ENCODE results near the gene TFPT.

Gene TFPT

GRCh38 chr19:54160182-54160811 is 44.8 kb upstream of the TFPT start:
- TF ChIP-seq EZH2phosphoT487 (IDR thresholded peaks at IDR 0.05; ENCODE audit: low read length) (no peak), EZH2 (optimal IDR thresholded peaks at IDR 0.05; ENCODE audit: low read depth, low read length) (no peak), CTCF (IDR thresholded peaks at IDR 0.05; ENCODE audit: low read length) (no peak)
- peaks cover 13% of the 10 kb centered on the region; the same call in 1 of the 2 replicates for H3K4me1 ChIP-seq (ENCODE audit: low read length)

DNA sequence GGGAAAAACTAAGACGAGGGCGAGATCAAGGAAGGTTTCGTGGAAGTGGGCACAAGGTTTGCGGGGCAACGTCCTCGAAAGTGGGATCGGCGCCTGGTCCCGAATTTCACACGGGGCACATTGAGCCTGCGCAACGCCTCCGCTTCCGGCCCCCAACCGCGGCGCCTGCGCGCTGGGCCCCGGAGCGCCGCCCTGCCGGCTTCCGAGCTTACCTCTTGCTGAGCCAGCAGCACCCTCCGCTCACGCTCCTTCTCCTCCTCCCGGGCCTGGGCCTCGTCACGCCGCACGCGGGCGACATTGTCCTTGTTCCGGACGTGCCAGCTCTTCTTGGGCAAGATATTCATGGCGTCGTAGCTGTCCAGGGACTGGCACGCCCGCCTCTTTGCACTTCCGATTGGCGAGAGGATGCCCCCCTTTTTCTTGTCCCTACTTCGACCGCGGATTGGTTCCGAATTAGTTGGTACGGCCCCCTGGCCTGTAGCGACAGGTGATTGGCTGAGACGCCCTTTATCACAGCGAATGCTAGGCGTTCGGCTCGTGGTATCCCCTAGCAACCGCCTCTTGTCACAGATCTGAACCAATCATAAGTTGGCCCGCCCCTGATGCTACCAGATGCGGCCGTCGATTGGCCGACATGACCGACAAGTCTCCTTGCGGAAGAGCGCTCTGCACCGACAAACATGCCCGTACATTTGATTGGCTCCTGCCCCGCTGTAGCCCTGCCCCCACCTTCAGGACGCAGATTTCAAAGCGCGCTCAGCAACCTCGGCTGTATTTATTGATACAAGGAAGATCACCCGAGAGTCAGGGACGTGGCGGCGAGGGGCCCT is 44.1 kb upstream of the TFPT start, which contains the start of gene LENG1:
Gene LENG1, minus strand, starts transcription at position 370 of the 830 bp plus-strand sequence. Its CDS starts 26 bp downstream, at position 344.
- Histone ChIP-seq H3K9ac (ENCODE audit: low read length) (peak within 1 kb of the TSS; percentile 81), H3K4me1 (ENCODE audit: low read length) (peaks cover 13% of the 10 kb centered on the region; the same call in 1 of the 2 replicates), H3K27me3 (replicated peaks; ENCODE audit: insufficient read depth, low read length) (0 out of 2 replicates have a peak, but pooled peaks cover 5% of the 10 kb centered on the region), H3K9me3 (replicated peaks; ENCODE audit: insufficient read depth, low read length) (no peaks in the 10 kb centered on the region), H2AFZ (ENCODE audit: low read length) (peak within 1 kb of the TSS; percentile 88), H3K79me2 (ENCODE audit: low read length) (peaks cover 30% of the 10 kb centered on the region), H4K20me1 (ENCODE audit: insufficient read depth, low read length) (no peaks in the 10 kb centered on the region), H3F3A (ENCODE audit: insufficient read depth, low read length) (peaks cover 14% of the 10 kb centered on the region), H3K4me2 (ENCODE audit: low read depth, low read length) (peak within 1 kb of the TSS; percentile 91), H3K36me3 (replicated peaks; ENCODE audit: insufficient read depth, low read length) (no peaks in the 10 kb centered on the region), H3K9me2 (replicated peaks; ENCODE audit: insufficient read depth, low read length) (no peaks in the 10 kb centered on the region), H3K27ac (ENCODE audit: low read length) (peak within 1 kb of the TSS; percentile 88), H3K4me3 (ENCODE audit: low read length) (peak within 1 kb of the TSS; percentile 82)
- TF ChIP-seq CTCF (IDR thresholded peaks at IDR 0.05; ENCODE audit: low read length) (peak; percentile 20; the same call in 1 of the 2 replicates), EZH2 (optimal IDR thresholded peaks at IDR 0.05; ENCODE audit: low read depth, low read length) (no peak)
- peak; percentile 100 for DNase-seq

More at GRCh38 chr19:54160182-54160811, 44.8 kb upstream of the TFPT start:
- Histone ChIP-seq H3K4me3 (ENCODE audit: low read length) (peak overlapping the region; percentile 82), H4K20me1 (ENCODE audit: insufficient read depth, low read length) (no peaks in the 10 kb centered on the region), H3F3A (ENCODE audit: insufficient read depth, low read length) (peaks cover 14% of the 10 kb centered on the region), H3K27me3 (replicated peaks; ENCODE audit: insufficient read depth, low read length) (peaks cover 10% of the 10 kb centered on the region; the same call in 1 of the 2 replicates), H3K27ac (ENCODE audit: low read length) (peak overlapping the region; percentile 50; the same call in 1 of the 2 replicates), H2AFZ (ENCODE audit: low read length) (peak overlapping the region; percentile 88), H3K9me2 (replicated peaks; ENCODE audit: insufficient read depth, low read length) (no peaks in the 10 kb centered on the region), H3K79me2 (ENCODE audit: low read length) (peaks cover 28% of the 10 kb centered on the region), H3K9me3 (replicated peaks; ENCODE audit: insufficient read depth, low read length) (no peaks in the 10 kb centered on the region), H3K4me2 (ENCODE audit: low read depth, low read length) (peak overlapping the region; percentile 91), H3K36me3 (replicated peaks; ENCODE audit: insufficient read depth, low read length) (no peaks in the 10 kb centered on the region), H3K9ac (ENCODE audit: low read length) (peak overlapping the region; percentile 76)
- peak; percentile 20 for DNase-seq

DNA sequence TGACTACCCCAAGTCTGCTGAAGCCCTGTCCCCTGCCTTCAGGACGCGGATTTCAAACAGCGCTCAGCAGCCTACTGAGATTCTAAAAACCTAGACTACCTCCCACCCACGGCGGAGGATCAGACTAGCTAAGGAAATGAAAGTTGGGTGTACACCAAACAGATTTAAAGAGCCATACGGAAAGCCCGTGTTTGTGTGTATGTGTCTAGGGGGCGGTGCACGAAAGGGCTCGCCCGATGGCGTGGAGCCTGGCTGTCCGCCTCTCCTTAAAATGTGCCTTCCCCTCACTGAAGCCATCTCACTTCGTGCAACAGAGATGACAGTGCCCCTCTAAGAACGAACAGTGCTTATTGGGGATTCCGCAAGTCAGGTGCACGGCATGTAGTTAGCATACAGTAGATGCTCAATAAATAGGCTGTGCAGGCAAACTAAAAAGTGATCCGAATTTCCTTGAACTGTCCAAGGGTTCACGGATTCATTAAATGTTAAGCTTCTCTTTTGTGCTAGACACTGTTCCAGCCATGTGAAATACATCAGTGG is 43.4 kb upstream of the TFPT start:
- peak overlapping the region; percentile 61 for H2AFZ ChIP-seq (ENCODE audit: low read length)
- H3K4me2 ChIP-seq (ENCODE audit: low read depth, low read length) = peak overlapping the region; percentile 85
- no peaks in the 10 kb centered on the region for H3K27me3 ChIP-seq (replicated peaks; ENCODE audit: insufficient read depth, low read length)
- no peaks in the 10 kb centered on the region for H3K9me2 ChIP-seq (replicated peaks; ENCODE audit: insufficient read depth, low read length)
- peak overlapping the region; percentile 64 for H3K4me3 ChIP-seq (ENCODE audit: low read length)
- H3K4me1 ChIP-seq (ENCODE audit: low read length) = peaks cover 13% of the 10 kb centered on the region; the same call in 1 of the 2 replicates
- H3F3A ChIP-seq (ENCODE audit: insufficient read depth, low read length) = peaks cover 19% of the 10 kb centered on the region
- peak overlapping the region; percentile 88; the same call in 1 of the 2 replicates for H3K27ac ChIP-seq (ENCODE audit: low read length)
- 0 out of 2 replicates have a peak, but pooled peaks cover 1% of the 10 kb centered on the region for H3K36me3 ChIP-seq (replicated peaks; ENCODE audit: insufficient read depth, low read length)
- no peaks in the 10 kb centered on the region for H4K20me1 ChIP-seq (ENCODE audit: insufficient read depth, low read length)
- DNase-seq = peak; percentile 61
- H3K79me2 ChIP-seq (ENCODE audit: low read length) = peaks cover 30% of the 10 kb centered on the region
- no peaks in the 10 kb centered on the region for H3K9me3 ChIP-seq (replicated peaks; ENCODE audit: insufficient read depth, low read length)
- TF ChIP-seq EZH2phosphoT487 (IDR thresholded peaks at IDR 0.05; ENCODE audit: low read length) (no peak), CTCF (IDR thresholded peaks at IDR 0.05; ENCODE audit: low read length) (no peak), EZH2 (optimal IDR thresholded peaks at IDR 0.05; ENCODE audit: low read depth, low read length) (no peak)
- peak overlapping the region; percentile 81 for H3K9ac ChIP-seq (ENCODE audit: low read length)
